Omental fat pad (tissue), 4 donors: ENCODE data around the gene CTU2. TPM values are rescaled to one million over a fixed set of nuclear protein-coding genes. Genes with fewer than 3 reads are reported as not detected.

Experiments used
- ATAC-seq: fragments of 150-250 bp; one replicate; pipeline ENCODE4 v1.9.1; 2016; ENCODE audit warnings: mild to moderate bottlenecking, moderate library complexity; ENCODE audit not compliant: low FRiP score
- DNase-seq: peaks from one replicate; pipeline ENCODE4 v3.0.0-alpha.2; 2019; ENCODE audit warnings: low spot score
- total RNA-seq, 4 donors: library from RNA; depleted of rRNA; stranded (reverse); fragments of >200 nt; gene quantifications; one replicate each; pipeline ENCODE4 v1.1.0, GENCODE V29; 2016
- TF ChIP-seq, protein P1 (sequence below), 3 donors: fragments of 450-650 bp; IDR thresholded peaks; one replicate each; pipeline ENCODE4 v1.5.1; 2016 to 2017; ENCODE audit warnings: antibody characterized with exemption in 3 of 3, mild to moderate bottlenecking in 3 of 3, moderate library complexity in 2 of 3

The CTU2 gene
- total RNA-seq, 4 donors from 2014 or later, result 6.8 to 23.7 (median 10.2) TPM

DNA sequence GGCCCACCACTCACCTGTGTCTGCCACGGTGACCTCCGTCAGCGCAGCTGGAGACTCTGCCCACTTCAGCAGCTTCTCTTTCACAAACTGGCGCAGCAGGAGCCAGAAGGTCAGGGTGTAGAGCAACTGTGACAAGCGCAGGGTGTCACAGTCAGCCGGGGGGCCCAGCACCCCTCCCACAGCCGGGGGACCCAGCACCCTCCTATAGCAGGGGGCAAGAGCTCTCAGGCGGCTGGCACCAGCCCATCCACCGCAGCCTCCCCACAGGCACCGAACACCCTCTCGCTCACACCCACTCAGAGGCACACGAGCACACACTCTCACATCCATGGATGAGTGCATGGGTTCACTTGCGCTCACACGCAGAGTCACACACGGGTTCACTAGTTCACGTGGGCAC lies 28.8 kb downstream of the CTU2 start:
- no peak for ATAC-seq
- no peak for DNase-seq
- TF ChIP-seq, protein P1, sequence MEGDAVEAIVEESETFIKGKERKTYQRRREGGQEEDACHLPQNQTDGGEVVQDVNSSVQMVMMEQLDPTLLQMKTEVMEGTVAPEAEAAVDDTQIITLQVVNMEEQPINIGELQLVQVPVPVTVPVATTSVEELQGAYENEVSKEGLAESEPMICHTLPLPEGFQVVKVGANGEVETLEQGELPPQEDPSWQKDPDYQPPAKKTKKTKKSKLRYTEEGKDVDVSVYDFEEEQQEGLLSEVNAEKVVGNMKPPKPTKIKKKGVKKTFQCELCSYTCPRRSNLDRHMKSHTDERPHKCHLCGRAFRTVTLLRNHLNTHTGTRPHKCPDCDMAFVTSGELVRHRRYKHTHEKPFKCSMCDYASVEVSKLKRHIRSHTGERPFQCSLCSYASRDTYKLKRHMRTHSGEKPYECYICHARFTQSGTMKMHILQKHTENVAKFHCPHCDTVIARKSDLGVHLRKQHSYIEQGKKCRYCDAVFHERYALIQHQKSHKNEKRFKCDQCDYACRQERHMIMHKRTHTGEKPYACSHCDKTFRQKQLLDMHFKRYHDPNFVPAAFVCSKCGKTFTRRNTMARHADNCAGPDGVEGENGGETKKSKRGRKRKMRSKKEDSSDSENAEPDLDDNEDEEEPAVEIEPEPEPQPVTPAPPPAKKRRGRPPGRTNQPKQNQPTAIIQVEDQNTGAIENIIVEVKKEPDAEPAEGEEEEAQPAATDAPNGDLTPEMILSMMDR (IDR thresholded peaks at IDR 0.05), result no peak

DNA sequence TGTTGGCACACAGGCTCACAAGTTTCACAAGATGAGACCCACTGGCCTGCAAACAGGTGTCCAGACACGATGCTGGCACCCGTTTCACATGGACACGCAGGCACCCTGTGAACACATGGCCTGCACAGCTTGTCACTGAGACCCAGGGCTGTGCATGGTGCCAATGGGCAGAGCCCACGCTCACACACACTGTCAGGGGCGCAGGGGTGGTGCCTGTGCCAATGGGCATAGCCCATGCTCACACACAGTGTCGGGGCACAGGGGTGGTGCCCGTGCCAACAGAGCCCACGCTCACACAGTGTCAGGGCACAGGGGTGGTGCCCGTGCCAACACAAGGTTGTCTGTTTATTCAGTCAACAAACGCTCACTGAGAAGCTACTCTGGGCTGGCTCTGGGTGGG lies 29.3 kb downstream of the CTU2 start:
- DNase-seq (no peak), ATAC-seq (no peak)
- TF ChIP-seq, protein P1 (IDR thresholded peaks at IDR 0.05), result no peak

DNA sequence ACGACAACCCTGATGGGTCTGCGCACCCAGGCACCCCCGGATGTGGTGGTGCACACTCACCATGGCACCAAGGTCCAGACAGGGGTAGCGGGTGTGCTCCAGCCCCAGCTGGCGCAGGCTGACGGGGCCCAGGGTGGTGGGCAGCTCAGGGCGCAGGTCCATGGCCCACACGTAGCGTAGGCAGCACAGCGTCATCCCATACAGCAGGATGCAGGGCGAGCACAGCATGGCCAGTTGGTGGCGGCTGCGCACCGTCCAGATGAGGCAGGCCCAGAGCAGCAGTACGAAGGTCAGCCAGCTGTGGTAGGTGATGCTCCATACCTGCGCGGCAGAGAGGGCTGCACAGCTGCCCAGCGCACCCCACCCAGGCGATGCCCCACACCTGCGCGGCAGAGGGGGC lies 29.8 kb downstream of the CTU2 start:
- TF ChIP-seq, protein P1 (IDR thresholded peaks at IDR 0.05), result no peak
- DNase-seq (no peak), ATAC-seq (no peak)

DNA sequence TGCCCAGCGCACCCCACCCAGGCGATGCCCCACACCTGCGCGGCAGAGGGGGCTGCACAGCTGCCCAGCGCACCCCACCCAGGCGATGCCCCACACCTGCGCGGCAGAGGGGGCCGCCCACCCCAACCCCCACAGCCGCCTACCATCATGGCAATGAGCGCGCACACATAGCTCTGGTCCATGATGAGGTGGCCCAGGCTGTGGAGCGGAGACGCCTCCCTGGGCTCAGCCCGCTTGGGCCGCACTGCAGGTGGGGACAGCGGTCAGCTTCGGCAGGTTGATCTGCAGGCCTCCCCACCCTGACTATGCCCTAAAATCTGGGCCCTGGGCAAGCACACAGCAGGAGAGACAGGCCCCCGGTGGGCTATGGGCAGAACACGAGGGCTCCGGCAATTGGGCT lies 30.2 kb downstream of the CTU2 start:
- no peak for ATAC-seq
- TF ChIP-seq, protein P1 (IDR thresholded peaks at IDR 0.05), result no peak
- DNase-seq, result no peak

DNA sequence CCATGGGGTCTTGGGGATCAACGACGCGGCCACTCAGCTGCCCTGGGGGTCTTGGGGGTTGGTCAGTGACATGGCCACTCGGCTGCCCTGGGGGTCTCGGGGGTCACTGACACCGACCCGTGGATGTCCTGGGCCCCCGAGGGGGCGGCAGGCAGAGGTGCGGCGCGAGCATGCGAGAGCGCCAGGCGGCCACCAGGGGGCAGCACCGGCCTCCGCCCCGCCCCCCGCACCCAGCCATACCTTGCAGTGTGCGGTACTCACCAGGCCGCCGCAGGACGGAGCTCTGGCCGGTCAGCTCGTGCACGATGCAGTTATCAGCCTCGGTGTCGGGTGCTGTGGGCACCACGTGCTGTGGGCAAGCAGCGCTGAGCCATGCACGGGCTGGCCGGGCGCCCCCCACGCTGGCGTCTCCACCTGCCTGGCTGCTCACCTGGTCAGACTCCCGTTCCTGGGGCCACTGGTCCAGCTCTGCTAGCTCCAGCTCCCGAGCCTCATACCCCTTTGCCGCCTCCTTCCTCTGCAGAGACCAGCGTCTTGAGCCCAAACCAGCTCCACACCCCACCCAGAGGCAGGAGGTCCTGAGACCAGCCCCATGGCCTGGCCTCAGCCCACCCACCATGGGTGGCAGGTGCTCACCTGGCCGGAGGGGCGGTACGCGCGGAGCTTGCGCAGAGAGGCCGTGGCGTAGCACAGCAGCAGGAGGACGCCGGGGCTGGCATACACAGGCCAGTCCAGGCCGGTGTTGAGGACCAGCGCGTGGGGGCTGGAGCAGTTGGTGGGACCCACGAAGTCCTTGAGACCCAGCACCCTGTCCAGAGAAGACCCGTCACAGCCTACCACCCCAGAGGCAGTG lies 31.2 kb downstream of the CTU2 start:
- ATAC-seq, result peak; percentile 81
- TF ChIP-seq, protein P1 (IDR thresholded peaks at IDR 0.05), result peak in 1 of 3 donors; percentile 96
- DNase-seq, result peak; percentile 39

DNA sequence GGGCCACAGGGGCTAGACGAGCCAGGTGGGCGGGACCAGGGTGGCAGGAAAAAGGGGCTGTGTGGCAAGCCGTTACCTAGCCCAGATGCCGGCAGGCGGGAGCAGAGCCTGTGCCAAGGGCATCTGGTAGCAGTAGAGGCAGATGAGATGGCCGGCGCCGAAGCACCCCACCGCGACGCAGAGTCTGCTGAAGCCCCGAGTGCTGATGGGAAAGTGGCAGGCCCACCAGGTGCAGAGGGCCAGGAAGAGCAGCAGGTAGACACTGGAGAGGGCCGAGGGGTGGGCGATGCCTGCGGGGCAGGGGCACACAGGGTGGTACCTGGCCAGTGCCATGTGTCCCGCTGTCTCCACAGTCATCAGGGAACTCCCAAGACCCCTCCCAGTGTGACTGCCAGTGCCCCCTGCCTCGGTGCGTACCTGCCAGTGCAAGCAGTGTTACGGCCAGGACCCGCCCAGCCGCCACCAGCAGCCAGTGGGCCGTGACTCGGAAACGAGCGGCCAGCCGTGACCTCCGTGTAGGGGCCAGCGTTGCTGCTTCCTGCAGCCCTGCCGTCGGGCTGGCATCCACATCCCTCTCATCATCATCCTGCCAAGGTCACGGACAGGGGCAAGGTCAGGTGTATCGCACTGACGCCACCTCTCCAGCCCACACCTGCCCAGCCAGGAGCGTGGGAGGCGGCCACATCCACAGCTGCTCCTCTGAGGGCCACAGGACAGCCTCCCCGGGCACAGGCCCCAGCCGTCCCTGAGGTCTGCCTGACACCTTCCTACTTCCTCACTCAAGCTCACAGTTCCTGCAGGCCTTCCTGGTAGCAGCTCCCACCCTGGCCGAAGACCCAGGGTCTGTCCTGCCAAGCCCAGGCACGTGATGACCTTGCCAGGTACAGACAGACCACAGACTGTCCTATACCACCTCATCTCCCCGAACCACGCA lies 32.1 kb downstream of the CTU2 start:
- DNase-seq (no peak), ATAC-seq (no peak)
- TF ChIP-seq, protein P1 (IDR thresholded peaks at IDR 0.05), result no peak
